ENCODE data around the gene LRRC38.

The LRRC38 gene

GRCh38 chr1:13516606-13517005 lies 2.8 kb upstream of the LRRC38 start:
- DNase-seq: no peak

GRCh38 chr1:13514821-13515220 lies 1.0 kb upstream of the LRRC38 start:
- no peak for DNase-seq

GRCh38 chr1:13513063-13513894 lies 524 bp downstream of the LRRC38 start:
- no peak for DNase-seq

- DNase-seq: no peak
These were observed 1.3 kb downstream of the LRRC38 start for GRCh38 chr1:13512472-13512871.

- DNase-seq: no peak
These were observed 3.3 kb downstream of the LRRC38 start for GRCh38 chr1:13510499-13510898.

- no peak for DNase-seq
These were observed 6.7 kb downstream of the LRRC38 start for GRCh38 chr1:13507075-13507474.

- no peak for DNase-seq
These were observed 8.8 kb downstream of the LRRC38 start for GRCh38 chr1:13505020-13505419.

- DNase-seq: no peak
These were observed 13.0 kb downstream of the LRRC38 start for GRCh38 chr1:13500806-13501205.

GRCh38 chr1:13499422-13499821 lies 14.4 kb downstream of the LRRC38 start:
- DNase-seq: no peak

GRCh38 chr1:13498553-13498952 lies 15.2 kb downstream of the LRRC38 start:
- no peak for DNase-seq

GRCh38 chr1:13495186-13495585 lies 18.6 kb downstream of the LRRC38 start:
- no peak for DNase-seq

- DNase-seq: no peak
These were observed 19.1 kb downstream of the LRRC38 start for GRCh38 chr1:13494712-13495111.

GRCh38 chr1:13494025-13494424 lies 19.8 kb downstream of the LRRC38 start:
- DNase-seq: peak; percentile 18

- no peak for DNase-seq
These were observed 21.1 kb downstream of the LRRC38 start for GRCh38 chr1:13492711-13493110.

- DNase-seq: no peak
These were observed 25.8 kb downstream of the LRRC38 start for GRCh38 chr1:13487957-13488356.

- no peak for DNase-seq
These were observed 26.5 kb downstream of the LRRC38 start for GRCh38 chr1:13487143-13487868.

GRCh38 chr1:13483946-13484345 lies 29.9 kb downstream of the LRRC38 start:
- no peak for DNase-seq

GRCh38 chr1:13482600-13482999 lies 31.2 kb downstream of the LRRC38 start:
- no peak for DNase-seq

- no peak for DNase-seq
These were observed 34.5 kb downstream of the LRRC38 start for GRCh38 chr1:13479171-13479856.

- no peak for DNase-seq
These were observed 35.1 kb downstream of the LRRC38 start for GRCh38 chr1:13478692-13479091.

GRCh38 chr1:13469343-13469742 lies 44.5 kb downstream of the LRRC38 start:
- peak; percentile 3 for DNase-seq

GRCh38 chr1:13465515-13465914 lies 48.3 kb downstream of the LRRC38 start:
- no peak for DNase-seq

GRCh38 chr1:13462682-13463081 lies 51.1 kb downstream of the LRRC38 start:
- no peak for DNase-seq

GRCh38 chr1:13461977-13462376 lies 51.8 kb downstream of the LRRC38 start:
- DNase-seq: no peak

Data from activated CD4-positive, alpha-beta T cell treated with anti-CD3 and anti-CD28 coated beads, Interleukin-2, amount 50 U/mL, for 16 hours (primary cell).